GM21723 (cell line): ENCODE measurements around the gene SYNGR1.
"Not testable (repeated sequence)": the region's sequence is repeated elsewhere in the genome, so short reads cannot be mapped to it uniquely, and the experiment has no call there.

ENCODE experiments used
- ATAC-seq: cut with Tn5 transposase; IDR thresholded peaks from one replicate; pipeline ENCODE4 v1.9.1; 2021; ENCODE audit warnings: mild to moderate bottlenecking, moderate library complexity; ENCODE audit not compliant: unreplicated experiment

Gene SYNGR1

GRCh38 chr22:39396797-39397195, 47.0 kb downstream of the SYNGR1 start:
- ATAC-seq, result no peak

- ATAC-seq, result no peak
Observed at GRCh38 chr22:39401301-39401631, 51.5 kb downstream of the SYNGR1 start.

DNA sequence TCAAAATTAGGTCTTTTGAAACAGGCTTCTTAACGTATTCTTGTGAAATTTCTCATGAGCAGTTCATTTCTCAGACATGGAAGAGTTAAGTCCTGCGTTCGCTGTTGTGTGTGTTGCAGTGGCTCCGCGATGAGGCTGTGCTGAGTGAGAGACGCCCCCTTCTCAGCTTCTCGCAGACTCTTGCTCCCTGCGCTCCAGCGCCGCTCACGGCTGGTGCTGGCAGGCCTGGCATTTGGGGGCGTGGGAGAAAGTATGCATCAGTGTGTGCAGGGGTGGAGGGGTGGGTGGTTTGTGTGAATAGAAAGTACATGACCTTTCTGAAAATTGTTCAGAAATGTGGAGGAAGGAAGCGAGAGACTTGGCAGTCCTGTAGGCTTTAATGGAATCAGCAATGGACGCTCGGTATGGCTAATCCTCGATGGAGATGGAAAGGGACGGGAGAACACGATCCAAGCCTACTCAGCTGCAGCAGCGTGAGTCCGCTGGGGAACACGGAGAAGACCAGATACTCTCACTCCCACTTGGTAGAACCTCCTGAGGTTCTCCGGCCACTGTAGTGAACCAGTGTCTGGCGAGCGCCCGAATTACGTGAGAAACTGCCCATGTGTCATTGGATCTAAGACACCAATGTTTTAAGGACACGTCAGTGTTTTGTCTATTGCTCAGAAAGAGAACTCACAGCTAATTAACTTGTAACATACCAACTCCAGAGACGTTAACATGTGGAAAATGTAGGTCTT, 55.7 kb downstream of the SYNGR1 start:
- ATAC-seq, result no peak

DNA sequence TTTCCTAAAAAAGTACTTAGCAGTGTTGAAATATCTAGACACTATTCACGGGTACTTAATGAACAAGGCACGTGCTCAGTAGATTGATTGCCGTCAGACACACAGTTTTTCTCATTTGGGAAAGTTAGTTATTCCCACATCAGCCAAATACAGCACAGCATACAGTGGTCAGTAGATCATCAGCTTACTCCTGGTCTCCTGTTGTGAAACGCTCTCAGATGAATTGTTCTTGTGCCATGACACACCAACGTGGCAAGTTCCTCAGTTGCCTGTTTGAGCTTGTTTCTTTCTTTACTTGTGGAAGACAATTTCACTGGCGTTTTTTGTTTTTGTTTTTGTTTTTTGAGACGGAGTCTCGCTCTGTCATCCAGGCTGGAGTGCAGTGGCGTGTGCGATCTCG, 58.4 kb downstream of the SYNGR1 start:
- ATAC-seq, result no peak

DNA sequence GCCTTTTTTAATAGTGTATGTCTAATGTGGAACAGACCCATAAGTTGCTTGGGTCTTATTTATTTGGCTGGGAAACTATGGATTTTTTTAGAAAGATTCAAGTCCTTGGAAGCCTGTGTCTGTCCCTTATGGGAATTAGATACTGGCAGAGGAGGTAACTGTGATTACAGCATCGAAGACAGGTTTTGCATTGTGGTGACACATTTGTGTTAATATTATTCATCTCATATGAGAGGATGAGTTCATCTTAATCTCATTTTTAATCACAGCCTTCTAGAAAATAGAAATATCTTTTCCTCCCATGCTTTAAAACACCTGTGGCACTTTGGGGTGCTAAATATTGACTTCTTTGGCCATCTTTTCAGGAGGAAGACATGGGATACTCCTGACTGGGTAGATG, 59.0 kb downstream of the SYNGR1 start:
- ATAC-seq, result no peak

DNA sequence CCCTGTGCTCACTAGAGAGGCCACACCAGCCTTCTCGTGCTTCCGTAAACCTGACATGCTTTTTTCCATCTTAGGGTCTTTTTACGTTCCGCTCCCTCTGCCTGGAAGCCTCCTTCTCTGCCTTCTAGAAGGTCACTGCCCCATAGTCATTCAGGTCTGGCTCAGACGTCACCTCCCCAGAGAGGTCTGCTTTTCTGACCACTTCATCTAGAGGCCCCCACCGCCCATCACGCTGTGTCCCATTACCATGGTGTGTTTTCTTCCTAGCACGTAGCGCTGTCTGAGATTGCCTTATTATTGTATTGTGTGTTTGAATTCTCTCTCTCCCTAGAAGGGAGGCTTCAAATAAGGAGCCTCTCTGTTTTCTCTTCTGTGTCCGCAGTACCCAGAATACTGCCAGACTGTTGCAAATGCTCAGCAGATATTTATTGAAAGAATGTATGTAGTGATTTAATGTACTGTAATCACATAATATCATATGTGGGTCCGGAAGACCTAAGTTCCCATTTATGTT, 59.8 kb downstream of the SYNGR1 start:
- ATAC-seq, result no peak

DNA sequence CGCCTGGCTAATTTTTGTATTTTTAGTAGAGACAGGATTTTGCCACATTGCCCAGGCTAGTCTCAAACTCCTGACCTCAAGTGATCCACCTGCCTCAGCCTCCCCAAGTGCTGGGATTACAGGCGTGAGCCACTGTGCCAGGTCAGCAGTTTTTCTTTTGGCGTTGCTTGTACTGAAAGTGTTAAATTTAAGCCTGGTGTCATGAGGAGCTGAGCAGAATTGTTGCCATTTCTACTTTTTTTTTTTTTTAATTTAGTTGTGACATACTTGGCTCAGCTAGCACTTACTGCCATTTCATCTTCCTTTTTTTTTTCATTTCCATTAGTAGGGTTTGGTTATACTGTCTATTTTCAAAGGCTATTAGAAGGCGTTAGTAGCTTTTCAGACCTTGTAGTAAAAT, 60.5 kb downstream of the SYNGR1 start:
- ATAC-seq, result no peak

DNA sequence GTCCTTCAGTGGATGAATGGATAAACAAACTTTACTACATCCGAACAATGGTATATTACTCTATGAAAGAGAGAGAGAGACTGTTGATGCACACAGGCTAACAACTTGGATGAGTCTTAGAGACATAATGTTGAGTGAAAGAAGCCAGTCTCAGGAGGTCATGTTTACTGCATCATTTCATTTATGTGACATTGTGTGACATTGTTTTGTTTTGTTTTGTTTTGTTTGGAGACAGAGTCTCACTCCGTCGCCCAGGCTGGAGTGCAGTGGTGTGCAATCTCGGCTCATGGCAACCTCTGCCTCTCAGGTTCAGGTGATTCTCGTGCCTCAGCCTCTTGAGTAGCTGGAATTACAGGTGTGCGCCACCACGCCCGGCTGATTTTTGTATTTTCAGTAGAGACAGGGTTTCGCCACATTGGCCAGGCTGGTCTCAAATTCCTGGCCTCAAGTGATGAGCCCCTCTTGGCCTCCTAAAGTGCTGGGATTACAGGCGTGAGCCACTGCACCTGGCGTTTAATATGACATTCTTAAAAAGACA, 62.1 kb downstream of the SYNGR1 start:
- ATAC-seq, result not testable (repeated sequence)

GRCh38 chr22:39413204-39413603, 63.4 kb downstream of the SYNGR1 start:
- not testable (repeated sequence) for ATAC-seq

DNA sequence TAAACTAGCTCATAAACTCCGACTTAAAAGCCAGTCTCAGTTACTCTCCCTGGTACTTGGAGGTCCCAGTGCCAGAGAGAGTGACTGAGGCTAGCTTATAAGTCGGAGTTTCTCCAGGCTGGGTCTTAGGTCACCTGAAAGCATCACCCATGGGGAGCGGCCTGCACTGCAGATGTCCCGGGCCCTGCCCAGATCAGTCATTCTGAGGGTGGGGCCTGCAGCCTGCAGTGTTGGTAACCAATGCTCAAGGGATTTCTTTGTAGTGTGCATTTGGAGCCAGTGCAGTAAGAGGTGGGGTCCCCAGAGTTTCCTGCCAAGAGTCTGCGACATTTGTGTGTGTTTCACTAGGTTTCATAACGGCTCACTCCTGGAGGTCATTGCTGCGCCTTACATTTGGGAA, 64.6 kb downstream of the SYNGR1 start:
- no peak for ATAC-seq

DNA sequence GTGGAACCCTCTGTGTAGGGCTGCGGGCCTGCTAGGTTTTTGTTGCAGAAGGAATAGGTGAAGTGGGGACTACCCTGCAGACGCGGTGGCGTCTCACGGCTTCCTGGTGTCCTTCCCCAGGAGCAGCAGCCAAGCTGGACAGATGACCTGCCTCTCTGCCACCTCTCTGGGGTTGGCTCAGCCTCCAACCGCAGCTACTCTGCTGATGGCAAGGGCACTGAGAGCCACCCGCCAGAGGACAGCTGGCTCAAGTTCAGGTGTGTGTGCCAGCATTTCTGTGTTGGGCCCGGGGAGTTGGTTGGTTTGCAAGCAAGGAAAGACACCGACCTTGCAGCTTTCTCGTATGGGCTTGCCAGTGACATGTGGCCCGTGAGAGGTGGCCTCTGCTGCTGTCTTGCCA, 65.1 kb downstream of the SYNGR1 start:
- no peak for ATAC-seq

DNA sequence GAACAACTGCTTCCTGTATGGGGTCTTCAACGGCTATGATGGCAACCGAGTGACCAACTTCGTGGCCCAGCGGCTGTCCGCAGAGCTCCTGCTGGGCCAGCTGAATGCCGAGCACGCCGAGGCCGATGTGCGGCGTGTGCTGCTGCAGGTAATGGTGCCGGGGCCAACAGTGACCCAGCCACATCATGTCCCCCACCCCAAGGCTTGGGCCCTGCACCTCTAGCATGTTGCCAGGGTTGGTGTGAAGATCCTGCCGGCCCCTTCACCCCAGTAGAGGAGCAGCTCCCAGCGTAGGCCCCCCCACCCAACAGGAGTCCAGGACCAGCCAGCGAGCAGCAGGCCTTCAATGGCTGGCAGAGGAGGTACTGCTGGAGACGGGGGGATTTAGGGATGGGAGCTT, 65.7 kb downstream of the SYNGR1 start:
- ATAC-seq, result no peak

- ATAC-seq, result no peak
Observed at GRCh38 chr22:39416319-39416718, 66.5 kb downstream of the SYNGR1 start.

DNA sequence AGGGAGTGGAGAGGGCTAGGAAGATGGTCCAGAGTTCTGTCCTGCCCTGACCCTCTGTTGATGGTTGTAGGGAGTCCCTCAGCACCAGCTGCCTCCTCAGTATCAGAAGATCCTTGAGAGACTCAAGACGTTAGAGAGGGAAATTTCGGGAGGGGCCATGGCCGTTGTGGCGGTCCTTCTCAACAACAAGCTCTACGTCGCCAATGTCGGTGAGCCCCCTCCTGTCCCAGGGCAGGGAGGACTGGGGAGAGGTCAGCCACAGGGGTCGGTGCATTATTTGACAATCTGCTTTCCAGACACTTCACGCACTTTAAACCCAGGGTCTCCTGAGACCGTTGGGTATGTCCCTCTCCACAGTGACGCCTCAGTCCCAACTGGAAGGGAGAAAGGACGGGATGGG, 67.8 kb downstream of the SYNGR1 start:
- no peak for ATAC-seq

DNA sequence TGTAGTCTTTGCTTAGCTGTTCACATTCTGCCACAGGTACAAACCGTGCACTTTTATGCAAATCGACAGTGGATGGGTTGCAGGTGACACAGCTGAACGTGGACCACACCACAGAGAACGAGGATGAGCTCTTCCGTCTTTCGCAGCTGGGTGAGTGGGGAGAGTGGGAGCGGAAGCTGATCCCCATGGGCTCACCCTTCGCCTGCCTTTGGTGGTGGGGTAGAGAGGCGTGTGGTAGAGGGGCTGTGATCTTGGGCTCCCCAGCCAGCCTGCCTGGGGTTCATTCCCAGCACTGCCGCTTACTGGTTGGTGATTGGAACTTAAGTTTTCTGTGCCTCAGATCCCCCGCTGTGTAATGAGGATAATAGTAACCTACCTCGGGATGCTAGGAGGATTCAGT, 68.9 kb downstream of the SYNGR1 start:
- no peak for ATAC-seq

- no peak for ATAC-seq
Observed at GRCh38 chr22:39419096-39419495, 69.3 kb downstream of the SYNGR1 start.

- ATAC-seq, result no peak
Observed at GRCh38 chr22:39419911-39420310, 70.1 kb downstream of the SYNGR1 start.

DNA sequence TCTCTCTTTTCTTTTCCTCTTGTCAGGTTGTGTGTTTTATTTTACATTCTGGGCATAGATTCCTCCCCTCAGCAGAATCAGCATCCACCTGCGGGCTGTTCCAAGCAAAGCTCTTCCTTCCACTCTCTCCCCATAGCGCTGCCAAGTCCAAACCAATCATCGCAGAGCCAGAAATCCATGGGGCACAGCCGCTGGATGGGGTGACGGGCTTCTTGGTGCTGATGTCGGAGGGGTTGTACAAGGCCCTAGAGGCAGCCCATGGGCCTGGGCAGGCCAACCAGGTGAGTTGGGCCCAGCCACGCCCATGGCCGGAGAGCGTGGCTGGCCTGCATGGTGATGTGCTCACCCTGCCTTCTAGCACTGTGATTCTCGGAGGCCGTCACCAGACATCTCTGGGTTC, 71.9 kb downstream of the SYNGR1 start:
- ATAC-seq, result no peak

DNA sequence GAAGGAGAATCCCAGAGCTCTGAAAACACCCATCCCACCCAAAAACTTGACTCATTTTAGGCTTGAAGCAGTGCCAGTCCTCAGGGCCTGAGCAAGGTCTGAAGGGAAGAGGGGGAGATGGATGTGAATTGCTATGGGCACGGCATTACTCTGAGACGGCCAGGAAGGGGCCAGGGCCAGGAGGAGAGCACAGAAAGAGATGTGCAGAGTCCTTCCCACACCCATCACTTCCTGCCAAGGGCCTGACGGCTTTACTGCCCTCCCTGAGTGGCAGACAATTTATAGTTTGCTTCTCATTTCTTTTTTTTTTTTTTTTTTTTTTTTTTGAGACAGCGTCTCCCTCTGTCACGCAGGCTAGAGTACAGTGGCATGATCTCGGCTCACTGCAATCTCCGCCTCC, 72.3 kb downstream of the SYNGR1 start:
- no peak for ATAC-seq

DNA sequence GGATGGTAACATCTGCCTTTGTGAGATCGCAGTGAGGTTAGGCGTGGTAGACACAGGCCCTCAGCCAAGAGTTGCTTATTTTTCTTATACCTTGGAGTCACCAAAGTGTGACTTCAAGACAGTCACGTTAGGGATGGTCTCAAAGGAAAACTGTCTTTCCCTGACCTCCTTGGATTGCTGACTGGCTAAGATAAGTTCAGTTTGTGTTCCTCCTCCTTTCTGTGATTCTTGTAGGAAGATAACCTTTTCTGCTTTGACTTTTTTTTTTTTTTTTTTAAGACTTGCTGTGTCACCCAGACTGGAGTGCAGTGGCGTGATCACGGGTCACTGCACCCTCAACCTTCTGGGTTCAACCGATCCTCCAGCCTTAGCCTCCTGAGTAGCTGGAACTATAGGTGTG, 72.9 kb downstream of the SYNGR1 start:
- no peak for ATAC-seq

- no peak for ATAC-seq
Observed at GRCh38 chr22:39423976-39424375, 74.2 kb downstream of the SYNGR1 start.

DNA sequence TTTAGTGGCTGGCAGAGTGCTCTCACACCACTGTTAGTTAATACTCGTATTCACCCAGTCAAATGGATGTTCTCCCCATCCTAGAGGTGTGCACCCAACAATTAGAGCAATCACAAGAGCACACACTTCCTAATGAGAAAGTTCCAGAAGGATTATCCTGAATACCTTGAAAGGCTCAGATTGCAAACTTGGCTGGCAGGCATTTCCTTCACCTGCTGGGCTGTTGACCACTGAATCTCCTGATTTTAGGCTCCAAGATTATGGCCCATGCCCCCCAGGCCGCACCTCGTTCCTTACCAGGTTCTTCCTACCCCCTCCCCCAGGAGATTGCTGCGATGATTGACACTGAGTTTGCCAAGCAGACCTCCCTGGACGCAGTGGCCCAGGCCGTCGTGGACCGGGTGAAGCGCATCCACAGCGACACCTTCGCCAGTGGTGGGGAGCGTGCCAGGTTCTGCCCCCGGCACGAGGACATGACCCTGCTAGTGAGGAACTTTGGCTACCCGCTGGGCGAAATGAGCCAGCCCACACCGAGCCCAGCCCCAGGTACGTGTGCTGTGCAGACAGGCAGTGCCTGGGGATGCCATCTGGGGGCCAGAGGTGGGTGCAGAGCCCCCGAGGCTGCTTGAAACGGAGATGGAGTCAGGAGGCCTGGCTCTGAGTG, 76.7 kb downstream of the SYNGR1 start:
- no peak for ATAC-seq
